Inflammatory macrophage treated with lipopolysaccharide for 1 hour (primary cell): ENCODE data around the gene FAM120C.

Experiments
- DNase-seq, 2 donors: peaks; one replicate each; pipeline ENCODE4 v3.0.0-alpha.2; 2020 to 2022

FAM120C gene, protein sequence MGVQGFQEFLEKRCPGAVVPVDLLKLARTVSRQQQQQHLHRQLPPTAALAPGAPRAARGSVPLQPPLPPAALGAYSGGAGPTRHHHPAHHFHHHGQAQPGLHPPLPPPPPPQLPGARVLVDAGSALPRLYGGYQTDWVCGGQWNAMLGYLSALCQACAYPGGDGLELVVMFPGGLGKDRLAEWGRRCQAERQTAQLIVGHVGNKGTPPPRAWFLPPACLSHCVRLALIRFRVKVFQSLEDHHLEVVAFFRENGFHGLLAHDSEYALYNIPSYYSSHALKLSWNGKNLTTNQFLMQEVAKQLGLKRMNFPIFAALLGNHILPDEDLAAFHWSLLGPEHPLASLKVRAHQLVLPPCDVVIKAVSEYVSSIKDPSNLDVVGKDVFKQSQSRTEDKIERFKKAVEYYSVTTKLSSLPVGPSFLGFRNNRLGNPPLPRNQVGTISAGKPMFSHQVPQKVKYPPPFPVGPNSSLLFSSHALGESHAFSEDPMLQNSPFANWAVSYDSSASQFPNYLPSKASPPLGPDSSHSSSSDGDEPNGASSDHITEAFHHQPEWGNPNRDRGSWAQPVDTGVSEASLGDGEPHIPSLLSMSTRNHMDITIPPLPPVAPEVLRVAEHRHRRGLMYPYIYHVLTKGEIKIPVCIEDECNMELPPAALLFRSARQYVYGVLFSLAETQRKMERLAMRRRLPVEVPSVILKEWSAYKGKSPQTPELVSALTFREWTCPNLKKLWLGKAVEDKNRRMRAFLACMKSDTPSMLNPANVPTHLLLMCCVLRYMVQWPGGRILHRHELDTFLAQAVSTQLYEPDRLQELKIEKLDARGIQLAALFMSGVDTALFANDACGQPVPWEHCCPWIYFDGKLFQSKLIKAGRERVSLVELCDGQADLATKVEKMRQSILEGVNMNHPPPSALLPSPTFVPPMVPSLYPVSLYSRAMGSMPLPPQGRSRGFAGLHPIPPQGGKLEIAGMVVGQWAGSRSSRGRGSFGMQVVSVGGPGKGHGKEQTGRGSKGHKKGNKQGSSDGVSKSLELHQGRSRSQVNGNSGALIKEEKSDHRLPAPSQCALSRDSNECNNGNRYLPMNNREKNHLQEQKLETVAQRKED

DNA sequence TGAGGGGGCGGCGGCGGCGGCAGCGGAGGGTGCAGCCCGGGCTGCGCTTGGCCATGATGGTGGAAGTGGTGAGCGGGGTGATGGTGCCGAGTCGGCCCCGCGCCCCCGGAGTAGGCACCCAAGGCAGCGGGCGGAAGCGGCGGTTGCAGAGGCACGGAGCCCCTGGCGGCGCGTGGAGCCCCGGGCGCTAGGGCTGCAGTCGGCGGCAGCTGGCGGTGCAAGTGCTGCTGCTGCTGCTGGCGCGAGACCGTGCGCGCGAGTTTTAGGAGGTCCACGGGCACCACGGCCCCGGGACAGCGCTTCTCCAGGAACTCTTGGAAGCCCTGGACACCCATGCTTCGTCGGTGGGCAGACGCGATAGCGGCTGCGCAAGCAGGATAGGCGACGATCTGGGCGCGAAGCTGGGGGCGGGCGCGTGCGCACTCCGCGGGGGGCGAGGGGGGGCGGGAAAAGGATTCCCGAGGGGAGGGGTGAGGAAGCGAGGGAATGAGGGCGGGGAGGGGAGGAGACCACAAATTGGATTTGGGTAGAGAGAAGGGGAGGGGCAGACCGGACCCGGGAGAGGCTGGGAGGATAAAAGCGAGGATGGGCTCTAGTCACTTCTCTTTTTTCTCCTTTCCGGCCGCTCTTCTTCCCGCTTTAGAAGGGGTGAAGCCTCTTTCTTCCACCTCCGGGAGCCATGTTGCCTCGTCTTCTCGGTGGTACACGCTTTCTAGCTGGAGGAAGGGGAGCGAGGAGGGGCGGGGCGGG is at the start of gene FAM120C:
FAM120C (minus strand) TSS at position 391 of the 750 bp plus-strand sequence; CDS start at position 335, 56 bp downstream.
- DNase-seq: peak; percentile 51 to 53

DNA sequence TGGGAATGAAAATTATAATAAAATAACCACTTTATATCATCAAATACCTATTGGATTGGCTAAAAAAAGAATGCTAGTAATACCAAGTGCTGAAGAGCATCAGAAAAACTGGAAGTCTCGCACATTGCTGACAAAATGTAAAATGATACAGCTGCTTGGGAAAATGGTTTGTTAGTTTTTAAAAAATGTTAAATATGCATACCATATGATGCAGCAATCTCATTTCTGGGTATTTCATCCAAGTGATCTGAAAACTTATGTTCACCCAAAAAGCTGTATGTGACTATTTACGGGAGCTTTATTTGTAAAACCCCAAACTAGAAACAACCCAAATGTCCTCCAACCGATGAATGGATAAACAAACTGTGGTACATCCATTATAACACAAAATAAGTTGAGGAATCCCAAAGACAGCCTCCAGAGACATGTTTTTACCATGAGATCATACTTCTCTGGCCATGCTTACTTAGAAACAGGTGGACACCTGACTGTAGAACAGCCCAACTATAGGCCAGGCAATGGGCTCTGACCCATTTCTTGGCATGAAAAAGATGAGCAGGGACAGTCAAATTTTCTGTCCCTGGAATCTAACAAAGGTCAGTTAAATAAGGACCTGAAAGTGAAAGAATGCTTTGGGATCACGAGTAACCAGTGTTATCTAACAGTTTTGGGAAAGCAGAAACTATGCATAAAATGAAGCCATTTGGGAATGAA is 47.5 kb upstream of the FAM120C start:
- DNase-seq: no peak

DNA sequence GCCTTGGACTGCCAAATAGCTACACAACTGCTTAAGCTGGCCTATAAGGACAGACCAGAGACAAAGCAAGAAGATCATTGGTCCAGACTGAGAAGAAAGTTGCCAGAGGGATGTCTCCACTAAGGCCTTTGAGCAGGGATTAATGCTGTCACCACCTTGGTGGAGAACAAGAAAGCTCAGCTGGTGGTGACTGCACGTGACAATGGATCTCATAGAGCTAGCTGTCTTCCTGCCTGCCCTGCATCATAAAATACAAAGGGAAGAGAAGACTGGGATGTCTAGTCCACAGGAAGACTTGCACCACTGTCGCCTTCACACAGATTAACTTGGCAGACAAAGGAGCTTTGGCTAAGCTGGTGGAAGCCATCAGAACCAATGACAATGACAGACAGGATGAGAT is 40.5 kb upstream of the FAM120C start:
- no peak for DNase-seq

DNA sequence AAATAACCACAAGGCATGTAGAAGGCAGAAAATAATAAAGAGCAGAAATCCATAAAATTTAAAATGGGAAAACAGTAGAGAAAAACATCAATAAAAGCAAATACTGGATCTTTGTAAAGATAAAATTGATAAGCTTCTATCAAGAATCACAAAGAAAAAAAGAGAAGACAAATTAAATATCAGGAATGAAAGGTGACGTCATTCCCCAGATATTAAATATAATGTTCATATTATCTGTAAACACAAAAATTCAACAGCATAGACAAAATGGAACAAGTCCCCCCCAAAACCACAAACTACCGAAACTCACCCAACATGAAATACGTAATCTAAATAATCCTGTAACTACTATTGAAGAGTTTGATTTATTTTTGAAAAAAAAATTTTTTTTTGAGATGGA is 30.5 kb upstream of the FAM120C start:
- DNase-seq: no peak

DNA sequence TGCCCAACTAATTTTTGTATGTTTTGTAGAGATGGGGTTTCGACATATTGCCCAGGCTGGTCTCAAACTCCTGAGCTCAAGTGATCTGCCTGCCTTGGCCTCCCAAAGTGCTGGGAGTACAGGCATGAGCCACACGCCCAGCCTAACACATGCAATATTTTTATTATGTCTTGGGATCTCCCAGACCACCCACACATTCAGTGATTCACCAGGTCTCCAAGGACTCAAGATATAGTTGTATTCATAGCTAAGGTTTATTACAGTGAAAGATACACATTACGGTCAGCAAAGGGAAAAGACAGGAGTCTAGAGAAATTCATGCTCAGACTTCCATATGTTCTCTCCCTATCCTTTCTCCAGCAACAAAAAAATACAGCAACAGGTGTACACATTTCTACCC is 25.5 kb upstream of the FAM120C start:
- peak in 1 of 2 donors; percentile 2 for DNase-seq

DNA sequence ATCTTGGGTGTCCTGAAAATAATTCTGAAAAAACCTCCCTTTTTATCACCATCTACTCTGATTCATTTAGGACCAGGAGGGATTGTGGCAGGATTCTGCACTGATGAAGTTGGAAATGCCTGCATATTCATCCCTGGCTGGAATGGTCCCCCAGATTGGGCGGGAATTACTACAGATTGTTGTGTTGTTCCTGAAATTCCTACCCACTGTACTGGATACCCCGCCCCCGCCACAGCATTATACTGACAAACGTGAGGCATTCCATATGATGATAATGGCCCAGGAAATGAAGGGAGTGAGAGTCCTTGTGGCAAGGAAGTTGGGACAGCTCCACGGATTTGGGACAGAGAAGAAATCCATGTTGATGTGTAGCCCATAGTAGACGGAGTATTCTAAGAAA is 15.2 kb upstream of the FAM120C start:
- no peak for DNase-seq

DNA sequence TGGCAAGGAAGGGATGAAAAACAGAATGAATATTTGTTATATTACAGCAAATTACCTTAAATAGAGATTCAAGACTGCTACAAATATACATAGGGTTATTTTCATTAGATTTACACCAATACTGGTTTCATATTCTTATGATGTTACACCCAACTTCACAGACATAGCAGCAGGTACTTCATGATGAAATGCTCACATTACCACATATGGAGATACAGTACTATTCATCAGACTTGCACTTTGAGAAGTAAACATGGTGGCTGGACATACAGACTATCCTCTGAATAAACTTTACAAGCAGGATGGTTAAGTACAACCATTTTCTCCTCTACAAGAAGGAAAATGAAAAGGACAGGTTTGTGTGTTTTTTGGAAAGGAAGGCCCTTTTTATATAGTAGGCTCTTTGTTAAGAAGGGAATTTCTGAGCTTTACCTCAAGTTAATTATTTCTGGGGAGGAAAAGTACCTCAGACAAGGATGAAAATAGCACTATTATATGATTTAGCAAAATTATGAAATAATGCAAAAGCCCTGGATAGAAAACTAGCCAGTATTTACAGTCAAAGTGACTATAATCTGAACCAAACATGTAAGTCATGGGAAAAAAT is 12.0 kb upstream of the FAM120C start:
- DNase-seq: no peak

DNA sequence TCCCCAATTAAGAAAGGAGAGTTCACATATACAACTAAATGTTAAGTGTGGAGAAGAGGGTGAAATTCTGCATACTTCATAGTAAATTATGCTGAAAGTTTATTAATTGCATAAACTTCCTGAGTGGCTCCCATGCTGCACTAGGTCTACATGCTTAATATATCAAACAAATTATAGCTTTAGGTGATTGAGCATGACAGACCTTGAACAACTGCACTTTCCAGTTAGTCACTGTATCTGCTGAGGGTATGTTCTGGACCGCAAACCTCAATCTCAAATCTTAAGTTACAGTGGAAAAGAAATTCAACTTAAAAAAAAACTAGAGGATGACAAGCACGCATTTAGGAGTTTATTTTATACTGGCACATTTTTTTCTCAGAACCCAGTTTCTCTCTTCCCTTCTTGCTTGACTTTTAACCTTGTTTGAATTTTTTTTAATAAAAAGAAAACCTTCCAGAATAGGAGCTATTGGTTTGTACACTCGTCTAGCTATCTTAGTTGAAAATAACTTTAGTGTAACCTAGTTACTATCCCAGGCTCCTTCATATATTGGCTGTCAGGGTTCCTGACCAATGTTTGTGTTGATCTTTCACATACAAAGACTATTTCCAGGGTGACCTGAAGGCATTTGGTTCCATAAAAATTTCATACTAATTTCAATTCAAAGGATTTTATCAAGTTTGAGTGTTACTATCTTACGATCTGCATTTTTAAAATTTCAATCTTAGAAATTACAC is 10.2 kb upstream of the FAM120C start:
- DNase-seq: no peak

DNA sequence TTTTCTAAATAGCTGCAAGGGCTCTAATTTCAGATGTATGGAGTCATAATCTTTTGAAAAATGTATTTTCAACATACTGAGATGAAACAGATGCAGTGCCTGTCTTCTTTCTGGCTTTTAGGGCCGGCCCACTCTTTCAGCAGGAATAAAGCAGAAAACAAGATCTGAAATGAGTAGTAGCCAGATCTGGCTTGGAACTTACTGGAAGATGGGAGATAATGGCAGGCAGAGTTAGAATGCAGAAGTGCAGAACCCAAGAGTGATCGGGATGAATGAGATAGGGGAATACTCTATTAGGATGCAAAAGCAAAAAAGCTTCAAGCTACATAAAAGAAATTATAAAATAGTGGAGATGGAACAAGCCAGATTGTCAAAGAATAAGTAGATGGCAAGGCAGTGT is 1.4 kb upstream of the FAM120C start:
- DNase-seq: no peak

DNA sequence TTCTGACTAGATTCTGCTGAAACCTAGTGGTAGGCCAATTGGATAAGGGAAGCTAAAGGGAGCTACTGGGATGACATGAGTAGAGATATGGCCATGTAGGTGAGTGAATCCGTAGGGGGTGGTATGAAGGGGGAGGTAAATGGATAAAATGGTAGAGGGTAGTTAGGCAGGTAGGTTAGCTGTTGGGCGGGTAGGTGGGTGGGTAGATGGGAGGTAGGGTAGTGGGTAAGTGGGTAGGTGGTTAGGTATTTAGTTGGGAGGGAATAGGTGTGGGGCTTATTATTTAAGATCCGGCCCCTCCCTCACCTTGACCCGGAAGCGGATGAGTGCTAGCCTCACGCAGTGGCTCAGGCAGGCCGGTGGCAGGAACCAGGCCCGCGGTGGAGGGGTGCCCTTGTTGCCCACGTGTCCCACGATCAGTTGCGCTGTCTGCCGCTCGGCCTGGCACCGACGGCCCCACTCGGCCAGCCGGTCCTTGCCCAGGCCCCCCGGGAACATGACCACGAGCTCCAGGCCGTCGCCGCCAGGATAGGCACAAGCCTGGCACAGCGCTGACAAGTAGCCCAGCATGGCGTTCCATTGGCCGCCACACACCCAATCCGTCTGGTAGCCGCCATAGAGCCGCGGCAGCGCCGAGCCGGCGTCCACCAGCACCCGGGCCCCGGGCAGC is 725 bp downstream of the FAM120C start:
- peak; percentile 22 to 29 for DNase-seq

DNA sequence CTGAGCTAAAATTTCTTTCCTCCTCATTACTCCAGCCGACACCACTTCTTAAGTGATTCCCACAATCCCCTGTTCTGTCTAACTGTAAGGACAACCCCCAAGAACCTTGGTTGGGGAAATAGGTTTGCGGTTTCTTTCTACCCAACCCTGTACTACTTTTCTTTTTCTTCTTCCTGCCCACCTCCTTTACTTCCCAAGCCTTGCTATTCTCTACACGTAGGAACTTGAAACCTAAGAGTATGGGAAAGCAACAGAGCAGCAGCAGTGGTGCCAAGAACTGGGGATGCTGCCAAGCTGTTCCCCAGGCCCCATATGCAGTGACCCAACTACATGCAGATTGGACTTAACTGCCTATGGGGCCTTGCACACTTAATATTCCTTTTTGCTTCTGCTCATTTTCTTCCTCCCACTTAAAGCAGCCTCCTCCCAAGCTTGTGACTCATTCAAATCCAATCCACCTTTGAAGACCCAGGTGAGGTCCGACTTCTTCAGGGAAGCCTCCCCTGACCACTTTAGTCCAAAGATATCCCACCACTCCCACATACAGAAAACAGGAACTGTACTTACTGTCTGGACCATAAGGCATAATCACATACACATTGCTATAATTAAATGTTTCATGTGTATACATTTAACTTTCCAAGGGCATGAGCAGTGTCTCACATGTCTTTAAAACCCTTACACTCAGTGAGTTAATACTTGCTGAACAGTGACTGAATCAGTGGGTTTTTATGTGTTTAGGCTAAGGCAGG is 1.7 kb downstream of the FAM120C start:
- DNase-seq: peak; percentile 1 to 4

DNA sequence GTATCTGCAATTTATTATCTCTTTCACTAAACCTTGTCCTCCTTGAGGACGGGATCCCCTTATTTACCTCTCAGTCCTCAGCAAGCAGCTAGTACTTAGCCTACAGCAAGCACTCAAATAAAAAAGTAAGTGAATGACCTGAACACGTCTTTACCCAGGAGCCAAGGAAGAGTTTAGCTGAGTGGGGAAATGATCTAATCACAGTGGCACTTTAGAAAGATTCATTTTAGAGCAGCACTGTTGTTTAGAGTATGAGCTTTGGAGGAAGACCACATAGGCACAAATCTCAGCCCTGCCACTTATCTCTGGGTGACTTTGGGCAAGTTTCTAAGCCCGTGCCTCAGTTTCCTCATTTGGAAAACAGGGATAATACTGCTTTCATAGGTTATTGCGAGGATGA is 2.7 kb downstream of the FAM120C start:
- DNase-seq: no peak

DNA sequence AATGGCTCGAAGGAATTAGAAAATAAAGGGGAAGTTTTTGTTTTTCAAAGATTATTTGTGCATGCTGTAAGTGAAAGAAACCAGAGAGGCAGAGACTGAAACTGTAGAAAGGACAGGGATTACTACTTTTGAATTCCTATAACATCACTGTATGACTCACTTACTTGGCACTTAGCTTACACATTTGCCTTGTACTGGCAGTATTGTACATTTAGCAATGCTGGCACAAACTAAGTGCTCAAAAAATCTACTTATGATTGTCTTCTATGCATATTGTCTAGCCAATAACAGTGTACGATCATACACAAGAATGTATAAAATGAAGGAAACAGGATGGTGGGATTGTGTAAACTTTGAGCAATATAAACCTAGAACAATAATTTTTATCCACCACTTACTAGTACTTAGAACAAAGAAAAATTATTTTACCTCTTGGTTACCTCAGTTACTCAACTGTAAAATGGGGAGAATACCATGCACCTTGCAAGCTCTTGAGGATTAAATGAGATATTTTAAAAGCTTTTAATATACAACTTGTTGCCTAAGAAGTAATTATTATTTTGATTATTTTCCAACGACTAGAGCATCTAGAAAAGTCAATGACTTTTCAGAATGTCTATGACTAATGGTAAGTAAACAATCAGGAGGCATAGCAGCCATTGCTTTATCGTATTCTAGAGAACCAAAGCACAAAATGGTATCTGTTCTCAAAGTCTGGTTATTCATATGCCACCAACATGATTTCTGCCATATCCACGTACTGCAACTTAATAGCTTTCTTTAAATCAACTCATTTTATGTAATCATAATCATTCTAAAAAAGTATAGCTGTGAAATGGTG is 4.7 kb downstream of the FAM120C start:
- peak; percentile 21 to 25 for DNase-seq

DNA sequence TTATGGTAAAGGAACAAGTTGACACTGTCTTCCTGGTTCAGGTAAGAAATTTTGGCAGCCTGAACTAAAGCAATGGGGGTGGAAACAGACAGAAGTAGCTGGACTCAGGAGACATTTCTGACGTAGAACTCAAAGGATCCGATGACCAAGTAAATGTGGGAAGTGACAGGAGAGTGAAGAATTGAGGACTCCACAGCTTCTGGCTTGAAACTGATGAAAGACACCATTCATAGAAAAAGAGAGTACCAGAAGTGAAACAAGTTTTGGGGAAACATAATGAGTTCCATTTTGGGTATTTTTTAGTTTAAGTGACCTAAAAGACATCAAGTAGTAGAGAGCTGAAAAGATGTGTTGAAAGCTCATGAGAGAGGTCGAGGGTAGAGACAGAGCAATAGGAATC is 5.7 kb downstream of the FAM120C start:
- peak; percentile 3 to 11 for DNase-seq

DNA sequence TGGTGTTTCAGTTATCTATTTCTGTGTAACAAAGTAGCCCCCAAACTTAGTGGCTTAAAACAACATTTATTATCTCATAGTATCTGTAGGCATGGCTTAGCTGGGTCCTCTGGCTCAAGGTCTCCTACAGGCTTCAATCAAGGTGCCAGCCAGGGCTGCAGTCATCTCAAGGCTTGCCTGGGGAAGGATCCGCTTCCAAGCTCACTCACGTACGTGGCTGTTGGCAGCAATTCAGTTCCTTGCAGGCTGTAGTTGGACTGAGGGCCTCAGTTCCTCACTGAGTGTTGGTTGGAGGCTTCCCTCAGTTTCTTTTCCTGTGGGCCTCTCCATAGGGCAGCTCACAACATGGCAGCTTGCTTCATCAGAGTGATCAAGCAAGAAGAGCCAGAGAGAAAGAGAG is 9.3 kb downstream of the FAM120C start:
- DNase-seq: no peak

DNA sequence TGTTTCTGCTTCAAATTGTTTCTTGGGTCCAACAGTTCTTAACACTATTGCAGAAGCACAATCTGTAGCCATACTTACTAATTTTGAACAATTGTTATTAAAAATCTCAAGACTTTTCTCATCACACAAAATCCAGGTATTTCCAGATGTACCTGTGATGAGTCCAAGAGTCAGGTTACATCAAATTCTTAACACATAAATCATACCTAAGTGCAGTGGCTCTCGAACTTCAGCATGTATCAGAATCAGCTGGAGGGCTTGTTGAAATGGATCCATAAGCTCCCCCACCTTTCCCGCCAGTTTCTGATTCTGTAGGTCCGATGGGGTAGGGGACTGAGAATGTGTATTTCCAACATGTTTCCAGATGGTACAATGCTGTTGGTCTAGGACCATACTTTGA is 10.6 kb downstream of the FAM120C start:
- DNase-seq: no peak

DNA sequence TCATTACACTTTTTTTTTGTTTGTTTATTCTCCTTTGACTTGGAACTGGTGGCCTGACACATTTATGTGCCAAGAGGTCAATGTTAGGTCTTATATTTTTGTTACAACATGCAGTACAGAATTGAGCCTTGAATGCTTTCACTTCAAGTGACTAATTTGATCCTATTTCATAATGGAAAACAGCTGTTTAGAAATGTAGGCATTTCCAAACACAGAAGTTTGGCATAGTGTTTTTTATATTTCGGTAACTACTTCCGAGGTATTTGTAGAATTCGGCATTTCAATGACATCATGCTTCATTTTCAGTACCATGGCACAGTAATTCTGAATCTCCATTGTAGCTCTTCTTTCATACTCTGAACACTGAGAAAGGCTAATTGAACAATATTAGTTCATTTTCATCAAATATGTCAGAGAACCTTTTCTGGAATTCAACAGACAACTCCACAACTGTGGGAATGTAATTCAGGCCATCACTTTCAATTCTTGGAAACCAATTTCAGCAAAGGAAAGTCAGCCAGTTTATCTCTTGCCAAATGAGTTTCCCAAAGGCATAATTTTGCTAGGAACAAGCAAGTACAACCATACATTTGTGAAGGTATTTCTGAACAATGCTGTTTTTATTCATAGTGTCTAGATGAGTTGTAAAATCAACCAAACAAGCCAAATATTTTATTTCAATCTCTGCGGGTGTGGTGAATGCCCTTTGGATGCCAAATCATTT is 11.4 kb downstream of the FAM120C start:
- peak; percentile 21 to 27 for DNase-seq

DNA sequence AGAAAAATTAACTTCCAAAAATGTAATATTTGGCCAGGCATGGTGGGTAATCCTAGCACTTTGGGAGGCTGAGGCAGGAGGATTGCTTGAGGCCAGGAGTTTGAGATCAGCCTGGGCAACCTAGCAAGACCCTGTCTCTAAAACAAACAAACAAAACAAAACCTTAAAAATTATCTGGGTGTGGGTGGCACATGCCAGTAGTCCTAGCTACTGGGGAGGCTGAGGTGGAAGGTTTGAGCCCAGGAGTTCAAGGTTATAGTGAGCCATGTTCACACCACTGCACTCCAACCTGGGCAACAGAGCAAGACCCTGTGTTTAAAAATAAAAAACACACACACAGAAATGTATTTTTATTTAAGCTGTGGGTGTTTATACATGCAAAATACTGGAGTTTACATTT is 12.0 kb downstream of the FAM120C start:
- no peak for DNase-seq
